DND-41 (cell line): ENCODE data around the gene GNAT1.

ENCODE experiments used
- EZH2 ChIP-seq: IDR thresholded peaks from 3 replicates; pipeline ENCODE4 v1.6.1; 2012; ENCODE audit warnings: borderline replicate concordance, low read depth, mild to moderate bottlenecking, moderate library complexity, low read length, inconsistent platforms; ENCODE audit not compliant: severe bottlenecking
- TF ChIP-seq, protein P1 (sequence below): IDR thresholded peaks from 2 replicates; pipeline ENCODE4 v1.5.1; 2012; ENCODE audit warnings: borderline replicate concordance, low read length, moderate library complexity, mild to moderate bottlenecking; ENCODE audit not compliant: poor library complexity, severe bottlenecking; ENCODE audit errors: extremely low read depth

DNA sequence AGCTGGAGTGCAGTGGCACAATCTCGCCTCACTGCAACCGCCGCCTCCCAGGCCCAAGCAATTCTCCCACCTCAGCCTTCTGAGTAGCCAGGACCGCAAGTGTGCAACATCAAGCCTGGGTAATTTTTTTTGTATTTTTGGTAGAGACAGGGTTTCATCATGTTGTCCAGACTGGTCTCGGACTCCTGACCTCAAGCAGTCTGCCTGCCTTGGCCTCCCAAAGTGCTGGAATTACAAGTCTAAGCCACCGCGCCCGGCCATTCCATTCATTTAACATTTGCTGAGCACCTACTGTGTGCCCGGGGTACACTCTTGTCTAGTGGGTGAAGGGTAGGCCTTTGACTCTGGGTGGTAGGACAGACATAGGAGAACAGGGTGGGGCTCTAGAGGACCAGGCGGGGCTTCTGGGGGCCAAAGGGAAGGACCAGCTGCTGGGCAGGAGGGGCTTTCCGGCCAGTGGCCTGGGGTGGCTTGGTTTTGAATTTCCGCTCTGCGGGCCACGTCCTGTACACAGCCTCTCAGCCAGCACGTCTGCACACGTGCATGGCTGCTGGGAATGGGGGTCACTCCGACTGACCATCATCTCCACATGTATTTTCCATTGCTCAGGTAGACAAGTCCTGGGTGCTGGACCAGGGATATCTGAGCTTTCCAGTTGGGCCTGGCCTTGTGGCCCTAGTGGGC, 16.1 kb downstream of the GNAT1 start:
- TF ChIP-seq, protein P1, sequence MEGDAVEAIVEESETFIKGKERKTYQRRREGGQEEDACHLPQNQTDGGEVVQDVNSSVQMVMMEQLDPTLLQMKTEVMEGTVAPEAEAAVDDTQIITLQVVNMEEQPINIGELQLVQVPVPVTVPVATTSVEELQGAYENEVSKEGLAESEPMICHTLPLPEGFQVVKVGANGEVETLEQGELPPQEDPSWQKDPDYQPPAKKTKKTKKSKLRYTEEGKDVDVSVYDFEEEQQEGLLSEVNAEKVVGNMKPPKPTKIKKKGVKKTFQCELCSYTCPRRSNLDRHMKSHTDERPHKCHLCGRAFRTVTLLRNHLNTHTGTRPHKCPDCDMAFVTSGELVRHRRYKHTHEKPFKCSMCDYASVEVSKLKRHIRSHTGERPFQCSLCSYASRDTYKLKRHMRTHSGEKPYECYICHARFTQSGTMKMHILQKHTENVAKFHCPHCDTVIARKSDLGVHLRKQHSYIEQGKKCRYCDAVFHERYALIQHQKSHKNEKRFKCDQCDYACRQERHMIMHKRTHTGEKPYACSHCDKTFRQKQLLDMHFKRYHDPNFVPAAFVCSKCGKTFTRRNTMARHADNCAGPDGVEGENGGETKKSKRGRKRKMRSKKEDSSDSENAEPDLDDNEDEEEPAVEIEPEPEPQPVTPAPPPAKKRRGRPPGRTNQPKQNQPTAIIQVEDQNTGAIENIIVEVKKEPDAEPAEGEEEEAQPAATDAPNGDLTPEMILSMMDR: no peak
- TF ChIP-seq EZH2: no peak
